Activated T-helper 17 cell treated with anti-CD3 and anti-CD28 coated beads, Interleukin-2, amount 50 U/mL, for 72 hours (primary cell): ENCODE data around the gene IKZF1. TPM values are rescaled to one million over a fixed set of nuclear protein-coding genes. Genes with fewer than 3 reads are reported as not detected.
A peak's percentile ranks its signal among the peaks of the same experiment; 100 is the strongest.

ENCODE experiments used
- ATAC-seq: fragments of 150-1000 bp; cut with Tn5 transposase; replicated peaks from 2 replicates; pipeline ENCODE4 v1.10.0; 2021; ENCODE audit warnings: mild to moderate bottlenecking, moderate library complexity
- H3K27ac Mint-ChIP-seq: one replicate; pipeline ENCODE4 v1.8.0; 2022; ENCODE audit warnings: mixed read lengths
- H3K27me3 Mint-ChIP-seq: one replicate; pipeline ENCODE4 v1.8.0; 2022; ENCODE audit warnings: mixed read lengths
- H3K36me3 Mint-ChIP-seq: one replicate; pipeline ENCODE4 v1.8.0; 2022; ENCODE audit warnings: low read depth, mild to moderate bottlenecking, mixed read lengths
- H3K4me1 Mint-ChIP-seq: one replicate; pipeline ENCODE4 v1.8.0; 2022; ENCODE audit warnings: mixed read lengths
- H3K4me3 Mint-ChIP-seq: one replicate; pipeline ENCODE4 v1.8.0; 2022; ENCODE audit warnings: mild to moderate bottlenecking, mixed read lengths
- H3K9me3 Mint-ChIP-seq: one replicate; pipeline ENCODE4 v1.8.0; 2022; ENCODE audit warnings: mixed read lengths
- total RNA-seq, 2 donors: library from RNA; stranded (reverse); gene quantifications; one replicate each; pipeline ENCODE4 v1.2.3, GENCODE V29; 2022

The IKZF1 gene
- total RNA-seq, 2 donors from 2014 or later: 253 to 343 TPM

DNA sequence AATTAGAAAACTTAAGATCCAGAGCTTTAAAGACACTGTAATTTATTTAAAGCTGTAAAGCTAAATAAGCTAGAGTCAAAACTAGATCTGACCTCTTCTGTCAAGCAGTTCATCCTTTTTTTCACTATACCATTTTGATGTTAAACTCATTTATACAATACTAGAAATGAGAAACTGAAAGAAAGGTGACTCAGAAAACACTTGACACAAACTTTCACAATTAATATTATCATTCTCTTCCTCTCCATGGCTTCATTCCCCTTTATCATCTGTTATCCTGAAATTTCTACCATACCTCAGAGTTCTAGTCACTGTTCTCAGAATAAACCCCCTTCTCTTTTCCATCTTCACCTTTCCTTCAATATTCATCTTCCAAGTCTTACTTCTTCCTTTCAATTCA lies 144.3 kb downstream of the IKZF1 start:
- H3K4me3 Mint-ChIP-seq: peak overlapping the region; percentile 82
- H3K27me3 Mint-ChIP-seq: no peaks in the 10 kb centered on the region
- peak overlapping the region; percentile 85 for H3K27ac Mint-ChIP-seq
- peaks cover 60% of the 10 kb centered on the region for H3K36me3 Mint-ChIP-seq
- peaks cover 27% of the 10 kb centered on the region for H3K4me1 Mint-ChIP-seq
- peak; percentile 41 for ATAC-seq
- H3K9me3 Mint-ChIP-seq: no peaks in the 10 kb centered on the region

GRCh38 chr7:50449501-50449880 lies 145.0 kb downstream of the IKZF1 start:
- no peaks in the 10 kb centered on the region for H3K9me3 Mint-ChIP-seq
- H3K27ac Mint-ChIP-seq: peak overlapping the region; percentile 85
- H3K4me3 Mint-ChIP-seq: peak overlapping the region; percentile 82
- ATAC-seq: no peak
- H3K36me3 Mint-ChIP-seq: peaks cover 53% of the 10 kb centered on the region
- no peaks in the 10 kb centered on the region for H3K27me3 Mint-ChIP-seq
- H3K4me1 Mint-ChIP-seq: peaks cover 25% of the 10 kb centered on the region

DNA sequence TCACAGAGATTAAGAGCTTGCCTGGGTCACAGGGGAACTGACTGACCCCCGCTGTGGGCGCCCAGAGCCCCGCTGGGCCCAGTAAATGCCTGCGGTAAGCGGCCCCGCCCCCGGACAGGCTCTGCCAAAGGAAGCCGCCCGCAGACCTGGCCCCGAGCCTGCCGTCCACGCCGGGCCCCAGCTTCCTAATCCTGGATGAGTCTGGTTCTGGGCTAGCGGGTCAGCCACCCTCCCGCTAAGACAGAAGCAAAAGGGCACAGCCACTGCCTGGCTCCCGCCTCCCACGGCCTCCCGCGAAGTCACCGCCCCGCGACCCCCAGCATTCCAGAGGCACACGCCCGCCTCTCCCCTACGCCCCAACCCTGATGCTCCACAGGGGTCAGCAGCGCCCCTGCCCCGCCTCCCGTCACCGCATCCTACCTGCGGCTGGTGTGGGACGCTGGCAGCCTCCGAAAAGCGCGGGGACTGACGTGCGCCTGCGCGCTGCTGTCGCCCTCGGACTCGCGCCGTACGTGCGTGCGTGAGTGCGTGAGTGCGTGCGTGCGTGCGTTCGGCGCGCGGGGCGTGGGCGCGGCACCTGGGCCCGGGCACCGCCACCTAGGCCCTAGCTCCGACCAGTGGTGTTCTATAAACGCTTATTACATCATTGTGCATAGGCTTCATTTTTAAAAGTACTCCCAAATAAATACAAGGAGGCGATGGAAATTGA lies 145.5 kb downstream of the IKZF1 start, which contains the start of gene FIGNL1:
FIGNL1 (minus strand) TSS at position 470 of the 709 bp plus-strand sequence. CDS start 3,063 bp downstream, outside the sequence.
- H3K9me3 Mint-ChIP-seq: no peaks in the 10 kb centered on the region
- no peaks in the 10 kb centered on the region for H3K27me3 Mint-ChIP-seq
- peaks cover 48% of the 10 kb centered on the region for H3K36me3 Mint-ChIP-seq
- peak within 1 kb of the TSS; percentile 82 for H3K4me3 Mint-ChIP-seq
- peaks cover 25% of the 10 kb centered on the region for H3K4me1 Mint-ChIP-seq
- ATAC-seq: peak; percentile 82
- H3K27ac Mint-ChIP-seq: peak within 1 kb of the TSS; percentile 85

DNA sequence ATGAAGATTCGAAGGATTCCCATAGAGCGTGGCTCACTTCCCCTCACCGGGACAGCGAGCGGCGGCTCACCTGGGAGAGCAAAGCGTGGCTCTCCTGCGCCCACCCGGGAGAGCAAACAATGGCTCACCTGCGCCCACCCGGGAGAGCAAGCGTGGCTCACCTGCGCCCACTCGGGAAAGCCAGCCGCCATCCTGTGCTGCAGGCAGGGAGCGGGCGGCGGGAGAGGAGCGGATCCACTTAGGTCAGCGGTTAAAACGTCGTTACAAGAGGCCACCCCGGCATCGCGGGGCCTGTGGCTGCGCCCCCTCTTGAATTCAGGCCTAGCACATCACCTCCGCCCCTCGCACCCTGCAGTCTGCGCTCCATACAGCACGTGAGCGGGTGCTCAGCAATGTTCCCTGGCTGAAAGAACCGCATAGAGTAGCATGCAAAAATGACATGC lies 146.1 kb downstream of the IKZF1 start:
- H3K27ac Mint-ChIP-seq: peak overlapping the region; percentile 85
- peak overlapping the region; percentile 82 for H3K4me3 Mint-ChIP-seq
- peaks cover 42% of the 10 kb centered on the region for H3K36me3 Mint-ChIP-seq
- peaks cover 23% of the 10 kb centered on the region for H3K4me1 Mint-ChIP-seq
- peak; percentile 2 for ATAC-seq
- no peaks in the 10 kb centered on the region for H3K9me3 Mint-ChIP-seq
- H3K27me3 Mint-ChIP-seq: no peaks in the 10 kb centered on the region

Other genes starting within 250 kb of the IKZF1 start
- not detected for gene ZPBP, start 211.5 kb upstream of the IKZF1 start, total RNA-seq
- 10 to 100 TPM; 51.9 to 62.5 TPM for gene FIGNL1, start 145.6 kb downstream of the IKZF1 start, total RNA-seq